ACHN (cell line): ENCODE data around the gene BUB3.
"Not testable (repeated sequence)": the region's sequence is repeated elsewhere in the genome, so short reads cannot be mapped to it uniquely, and the experiment has no call there.

Experiments used
- DNase-seq: peaks from one replicate; pipeline ENCODE4 v3.0.0-alpha.2; 2015
- in situ Hi-C: cut with HindIII; loops from 2 replicates; pipeline ENCODE4 v1.10.0; 2017; ENCODE audit warnings: low sequenced_read_pairs, low pct_ligation_motif_present, low pct_unique_long_range_greater_than_20kb

BUB3 gene

GRCh38 chr10:123150271-123150985 lies 3.8 kb upstream of the BUB3 start:
- no peak for DNase-seq

GRCh38 chr10:123150986-123151736 lies 3.0 kb upstream of the BUB3 start:
- in situ Hi-C loops = no loop called here
- peak; percentile 62 for DNase-seq

More at GRCh38 chr10:123150271-123150985, 3.8 kb upstream of the BUB3 start:
- in situ Hi-C loops = no loop called here

DNA sequence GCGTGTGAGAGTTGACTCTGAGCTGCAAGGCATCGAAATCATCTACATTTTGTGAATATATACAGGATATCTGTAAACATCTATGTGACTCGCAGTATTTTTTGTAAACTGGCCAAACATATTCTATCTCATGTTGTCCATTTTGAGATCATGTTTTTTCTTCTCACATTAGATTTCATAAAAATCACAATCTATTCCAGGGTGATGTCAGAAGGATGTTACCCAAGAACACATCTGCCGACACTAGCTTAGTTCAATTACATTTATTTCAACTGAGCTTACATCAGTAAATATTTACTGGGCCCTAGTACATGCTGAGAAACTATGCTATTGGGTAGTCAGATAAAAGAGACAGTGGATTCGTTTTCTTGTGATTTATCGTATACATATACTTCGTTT lies 2.5 kb upstream of the BUB3 start:
- in situ Hi-C loops = no loop called here

DNA sequence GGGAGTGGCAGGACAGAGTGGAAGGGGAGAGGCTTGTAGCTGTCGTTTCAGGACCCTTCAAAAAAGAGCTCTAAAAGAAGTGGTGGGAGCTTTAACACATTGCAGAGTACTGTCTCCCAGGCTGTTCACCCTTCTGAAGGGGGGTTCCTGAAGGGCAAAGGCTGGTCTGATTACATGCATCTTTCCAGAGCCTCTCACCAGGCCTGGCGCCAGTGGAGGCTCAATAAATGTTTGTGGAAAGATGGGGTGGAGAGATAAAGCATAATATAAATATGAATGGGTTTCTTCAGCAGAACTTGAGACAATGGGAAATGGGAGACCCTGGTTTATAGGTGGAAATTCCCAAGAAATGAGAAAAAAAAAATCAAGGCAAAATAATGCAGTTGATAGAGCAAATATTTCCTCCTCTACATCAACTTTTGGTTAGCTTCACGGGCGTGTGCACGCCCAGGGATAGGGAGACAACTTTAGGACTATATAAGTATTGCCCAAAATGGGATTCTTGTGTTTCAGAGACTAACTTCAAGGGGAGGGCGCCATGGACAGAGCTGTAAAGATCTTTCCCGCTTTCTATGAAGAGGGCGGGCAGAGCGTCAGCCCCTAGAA lies 613 bp upstream of the BUB3 start:
- no peak for DNase-seq
- in situ Hi-C loops = no loop called here

More for the DNA sequence above, 2.5 kb upstream of the BUB3 start:
- no peak for DNase-seq

DNA sequence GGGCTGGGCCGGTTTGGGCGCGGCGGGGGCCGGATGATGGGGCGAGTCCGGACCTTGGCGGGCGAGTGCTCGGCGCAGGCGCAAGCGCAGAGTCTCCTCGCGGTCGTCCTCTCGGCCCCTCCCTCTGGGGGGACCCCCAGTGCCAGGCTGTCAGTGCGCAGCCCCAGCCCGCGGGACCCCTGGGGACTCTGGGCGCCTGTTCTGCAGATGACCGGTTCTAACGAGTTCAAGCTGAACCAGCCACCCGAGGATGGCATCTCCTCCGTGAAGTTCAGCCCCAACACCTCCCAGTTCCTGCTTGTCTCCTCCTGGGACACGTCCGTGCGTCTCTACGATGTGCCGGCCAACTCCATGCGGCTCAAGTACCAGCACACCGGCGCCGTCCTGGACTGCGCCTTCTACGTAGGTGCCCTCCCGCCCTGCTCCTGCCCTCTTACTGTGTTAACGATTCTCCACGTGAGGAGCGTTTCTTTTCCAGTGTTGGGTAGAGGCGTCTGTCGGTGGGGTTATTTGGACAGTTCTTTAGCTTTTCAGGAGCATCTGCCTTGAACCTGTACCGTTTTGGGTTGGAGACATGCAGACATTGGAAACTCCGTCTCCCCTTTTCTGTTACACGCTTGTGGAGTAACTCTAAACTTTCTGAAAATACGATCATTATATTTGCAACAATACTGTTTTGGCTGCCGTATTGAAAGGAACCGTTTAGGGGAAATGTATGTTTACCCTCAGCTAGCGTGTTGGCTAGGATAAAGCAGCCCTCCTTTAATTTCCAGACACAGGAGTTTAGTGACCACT lies 706 bp downstream of the BUB3 start:
- DNase-seq = peak; percentile 52
- in situ Hi-C loops = no loop called here

DNA sequence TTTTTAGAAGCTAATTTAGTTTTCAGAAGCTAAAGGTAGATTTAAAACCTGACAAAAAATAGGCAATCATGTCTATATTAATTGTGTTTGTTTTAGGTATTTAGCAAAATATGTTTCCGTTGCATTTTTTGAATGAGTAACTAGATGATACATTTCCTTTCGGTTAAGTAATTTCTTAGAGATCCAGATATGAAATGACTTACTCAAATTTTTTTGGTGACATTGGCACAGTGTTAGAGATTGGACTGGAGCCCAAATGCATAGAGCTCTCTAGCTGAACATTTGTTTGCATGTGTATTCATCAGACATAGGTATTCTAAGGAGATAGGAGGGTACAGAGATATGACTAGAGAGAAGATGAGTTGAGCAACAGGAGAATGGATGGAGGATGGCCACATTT lies 1.9 kb downstream of the BUB3 start:
- in situ Hi-C loops = no loop called here
- DNase-seq = no peak

GRCh38 chr10:123157210-123157609 lies 3.0 kb downstream of the BUB3 start:
- peak; percentile 51 for DNase-seq
- in situ Hi-C loops = no loop called here

DNA sequence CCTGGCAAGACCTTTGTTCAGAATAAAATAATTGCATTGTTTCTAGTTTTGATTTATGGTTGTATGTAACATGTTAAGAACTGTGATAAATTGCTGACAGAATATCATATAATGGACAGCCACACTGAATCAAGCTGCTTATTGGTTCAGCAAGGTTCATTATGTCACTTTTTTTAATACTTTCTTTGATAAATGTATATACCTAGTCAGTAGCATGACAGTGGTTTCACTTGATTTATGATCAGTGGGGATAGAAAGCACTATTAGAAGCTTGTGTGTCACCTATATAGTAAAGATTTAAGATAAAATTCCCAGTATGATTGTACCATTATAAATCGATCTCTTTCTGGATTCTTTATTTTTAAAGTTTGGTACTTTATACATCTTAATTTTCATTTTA lies 4.5 kb downstream of the BUB3 start:
- DNase-seq = no peak
- in situ Hi-C loops = no loop called here

DNA sequence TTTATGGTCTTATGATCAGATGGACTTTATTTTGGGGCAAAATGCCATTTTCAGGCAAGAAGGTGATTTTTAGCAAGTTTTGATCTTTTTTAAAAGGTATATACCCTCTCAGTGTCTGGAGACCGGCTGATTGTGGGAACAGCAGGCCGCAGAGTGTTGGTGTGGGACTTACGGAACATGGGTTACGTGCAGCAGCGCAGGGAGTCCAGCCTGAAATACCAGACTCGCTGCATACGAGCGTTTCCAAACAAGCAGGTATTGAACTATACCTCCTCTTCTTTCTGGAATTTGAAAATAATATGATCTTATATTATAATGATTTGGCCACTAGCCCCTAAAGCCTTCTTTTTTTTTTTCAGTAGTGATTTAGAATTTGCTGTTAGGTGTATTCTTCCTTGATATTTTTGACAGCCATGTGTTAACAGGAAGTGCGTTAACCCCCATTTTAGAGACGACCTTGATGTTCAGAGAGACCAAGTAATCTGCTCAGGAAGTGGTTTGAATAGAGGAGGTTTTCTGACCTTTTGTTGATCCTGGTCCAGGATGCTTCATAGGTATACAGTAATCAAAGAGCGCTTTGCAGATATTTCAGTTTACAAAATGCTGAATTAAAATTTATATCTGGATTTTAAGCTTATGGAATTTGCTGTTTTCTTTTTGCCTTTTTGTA lies 6.2 kb downstream of the BUB3 start:
- no peak for DNase-seq
- in situ Hi-C loops = no loop called here

DNA sequence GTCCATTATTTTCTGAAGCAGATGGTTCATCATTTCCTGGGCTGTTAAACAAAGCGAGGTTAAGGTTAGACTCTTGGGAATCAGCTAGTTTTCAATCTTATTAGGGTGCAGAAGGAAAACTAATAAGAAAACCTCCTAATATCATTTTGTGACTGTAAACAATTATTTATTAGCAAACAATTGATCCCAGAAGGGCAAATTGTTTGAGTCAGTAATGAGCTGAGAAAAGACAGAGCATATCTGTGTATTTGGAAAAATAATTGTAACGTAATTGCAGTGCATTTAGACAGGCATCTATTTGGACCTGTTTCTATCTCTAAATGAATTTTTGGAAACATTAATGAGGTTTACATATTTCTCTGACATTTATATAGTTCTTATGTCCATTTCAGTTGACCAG lies 10.1 kb downstream of the BUB3 start:
- in situ Hi-C loops = no loop called here
- DNase-seq = no peak

DNA sequence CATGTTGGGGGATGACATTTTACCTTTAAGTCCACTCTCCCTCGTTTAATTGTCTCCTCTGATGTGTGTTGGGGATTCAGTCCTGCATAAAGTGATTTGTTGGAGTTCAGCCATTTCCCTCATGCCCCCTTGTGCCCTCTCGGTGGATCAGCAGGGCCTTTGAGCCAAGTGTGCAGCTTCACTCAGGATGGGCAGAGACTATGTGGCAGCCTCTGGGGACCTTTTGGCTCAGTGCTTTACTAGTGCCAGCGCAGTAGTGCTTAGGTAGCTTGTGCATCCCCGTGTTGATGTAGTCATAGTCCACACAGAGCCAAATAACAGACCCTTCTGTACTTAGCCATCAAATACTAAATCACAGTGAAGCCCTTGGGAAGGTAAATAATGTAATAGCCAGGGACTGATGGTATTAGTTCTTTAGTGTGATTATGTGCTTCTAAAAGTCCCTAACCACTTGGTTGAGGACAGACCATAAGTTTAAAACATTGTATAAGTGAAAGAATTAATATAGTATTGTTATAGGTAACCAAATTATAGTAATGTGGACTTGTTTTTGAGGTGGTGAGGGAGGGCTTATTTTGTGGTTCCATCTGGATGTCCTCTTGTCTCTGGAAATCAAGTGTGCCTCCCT lies 11.4 kb downstream of the BUB3 start:
- in situ Hi-C loops = no loop called here
- peak; percentile 47 for DNase-seq

GRCh38 chr10:123166618-123167017 lies 12.4 kb downstream of the BUB3 start:
- in situ Hi-C loops = no loop called here

GRCh38 chr10:123170961-123171360 lies 16.8 kb downstream of the BUB3 start:
- in situ Hi-C loops = no loop called here
- no peak for DNase-seq

More at GRCh38 chr10:123166618-123167017, 12.4 kb downstream of the BUB3 start:
- peak; percentile 45 for DNase-seq

DNA sequence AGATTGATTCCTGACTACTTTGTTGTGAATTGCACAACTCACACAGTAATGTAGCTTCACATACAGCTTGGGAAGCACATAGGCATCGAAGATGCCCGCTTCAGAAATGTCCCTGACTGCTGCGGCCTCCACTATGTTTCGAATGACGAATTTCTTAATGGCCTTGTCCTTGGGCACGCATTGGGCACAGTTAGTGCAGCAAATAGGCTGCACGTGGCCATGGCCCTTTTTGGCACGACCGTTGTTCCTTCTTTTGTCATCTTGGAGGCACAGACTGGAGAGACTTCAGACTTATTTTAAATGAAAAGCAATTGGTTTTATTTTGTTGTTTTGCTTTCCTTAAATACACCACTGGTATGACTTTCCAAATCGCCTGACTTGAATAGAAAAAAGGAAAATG lies 17.4 kb downstream of the BUB3 start:
- DNase-seq, in situ Hi-C loops: not testable (repeated sequence)

GRCh38 chr10:123175389-123176387 lies 21.5 kb downstream of the BUB3 start:
- no peak for DNase-seq

DNA sequence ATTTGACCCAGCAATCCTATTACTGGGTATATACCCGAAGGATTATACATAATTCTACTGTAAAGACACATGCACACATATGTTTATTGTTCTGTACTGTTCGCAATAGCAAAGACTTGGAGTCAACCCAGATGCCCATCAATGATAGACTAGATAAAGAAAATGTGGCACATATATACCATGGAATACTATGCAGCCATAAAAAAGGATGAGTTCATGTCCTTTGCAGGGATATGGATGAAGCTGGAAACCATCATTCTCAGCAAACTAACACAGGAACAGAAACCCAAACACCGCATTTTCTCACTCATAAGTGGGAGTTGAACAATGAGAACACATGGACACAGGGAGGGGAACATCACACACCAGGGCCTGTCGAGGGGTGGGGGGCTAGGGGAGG lies 24.2 kb downstream of the BUB3 start:
- in situ Hi-C loops, DNase-seq: not testable (repeated sequence)

More at GRCh38 chr10:123175389-123176387, 21.5 kb downstream of the BUB3 start:
- in situ Hi-C loops = no loop called here
